Measurements from ENCODE around the gene ELL2. TPM values are rescaled to one million over a fixed set of nuclear protein-coding genes. Genes with fewer than 3 reads are reported as not detected.
A peak's percentile ranks its signal among the peaks of the same experiment; 100 is the strongest.

Gene ELL2
- polyA plus RNA-seq, 3 donors: 3.1 to 8.1 (median 5.8) TPM

DNA sequence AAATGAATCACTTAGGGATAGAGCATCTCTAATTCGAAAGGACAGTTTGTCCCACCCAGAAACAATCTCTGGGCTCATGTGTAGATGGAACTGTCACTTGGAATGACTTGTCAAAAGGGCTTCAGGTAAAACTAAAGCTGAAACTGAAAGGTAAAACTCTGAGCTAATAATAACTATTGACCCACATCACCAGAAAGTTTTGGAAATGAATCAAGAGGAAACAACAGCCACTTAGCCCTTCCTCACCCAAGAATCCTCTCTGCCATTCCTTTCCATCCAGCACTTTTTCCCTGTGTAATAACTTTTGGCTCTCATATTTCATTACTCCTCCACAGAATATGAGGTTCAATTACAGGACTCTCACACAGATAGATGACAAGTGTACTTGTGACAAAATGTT is 125.1 kb downstream of the ELL2 start:
- no CpG with 5 or more reads among the region's 1 CpG for WGBS (ENCODE audit: insufficient coverage)
- Mint-ChIP-seq H3K4me1 (peaks cover 84% of the 10 kb centered on the region), H3K27me3 (ENCODE audit: low read depth in 3 of 3) (peaks cover 0 to 3% (median 0%) of the 10 kb centered on the region in 3 donors), H3K4me3 (no peak overlapping the region), H3K36me3 (no peaks in the 10 kb centered on the region), H3K9me3 (no peaks in the 10 kb centered on the region), H3K27ac (peak overlapping the region; percentile 96 to 99 (median 98))
- no peak for DNase-seq
- TF ChIP-seq, protein P1, sequence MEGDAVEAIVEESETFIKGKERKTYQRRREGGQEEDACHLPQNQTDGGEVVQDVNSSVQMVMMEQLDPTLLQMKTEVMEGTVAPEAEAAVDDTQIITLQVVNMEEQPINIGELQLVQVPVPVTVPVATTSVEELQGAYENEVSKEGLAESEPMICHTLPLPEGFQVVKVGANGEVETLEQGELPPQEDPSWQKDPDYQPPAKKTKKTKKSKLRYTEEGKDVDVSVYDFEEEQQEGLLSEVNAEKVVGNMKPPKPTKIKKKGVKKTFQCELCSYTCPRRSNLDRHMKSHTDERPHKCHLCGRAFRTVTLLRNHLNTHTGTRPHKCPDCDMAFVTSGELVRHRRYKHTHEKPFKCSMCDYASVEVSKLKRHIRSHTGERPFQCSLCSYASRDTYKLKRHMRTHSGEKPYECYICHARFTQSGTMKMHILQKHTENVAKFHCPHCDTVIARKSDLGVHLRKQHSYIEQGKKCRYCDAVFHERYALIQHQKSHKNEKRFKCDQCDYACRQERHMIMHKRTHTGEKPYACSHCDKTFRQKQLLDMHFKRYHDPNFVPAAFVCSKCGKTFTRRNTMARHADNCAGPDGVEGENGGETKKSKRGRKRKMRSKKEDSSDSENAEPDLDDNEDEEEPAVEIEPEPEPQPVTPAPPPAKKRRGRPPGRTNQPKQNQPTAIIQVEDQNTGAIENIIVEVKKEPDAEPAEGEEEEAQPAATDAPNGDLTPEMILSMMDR (IDR thresholded peaks at IDR 0.05): no peak
- peaks cover 8% of the 10 kb centered on the region for H3K79me2 ChIP-seq (ENCODE audit: insufficient read depth, low read length)
- no peaks in the 10 kb centered on the region for H3K27me3 ChIP-seq (ENCODE audit: control insufficient read depth in 2 of 2, insufficient read depth in 2 of 2, low read length in 2 of 2)
- peak overlapping the region; percentile 84 for H3K4me2 ChIP-seq (replicated peaks; ENCODE audit: extremely low read depth, low read length, poor library complexity, severe bottlenecking)
- H3K36me3 ChIP-seq (replicated peaks in 1 of 2; ENCODE audit: control insufficient read depth in 1 of 2, insufficient read depth in 2 of 2, low read length in 2 of 2): no peaks in the 10 kb centered on the region
- H3K9me3 ChIP-seq (replicated peaks in 1 of 2; ENCODE audit: control insufficient read depth in 1 of 2, insufficient read depth in 1 of 2, low read length in 2 of 2): no peaks in the 10 kb centered on the region
- H3K4me3 ChIP-seq (replicated peaks in 1 of 3; ENCODE audit: low read depth in 2 of 3, low read length in 3 of 3): peak overlapping the region in 1 of 3 experiments; percentile 79
- H3K4me1 ChIP-seq (ENCODE audit: control insufficient read depth in 1 of 2, insufficient read depth in 2 of 2, low read length in 2 of 2): peaks cover 75 to 76% of the 10 kb centered on the region in 2 donors
- intact Hi-C loops (cut with micrococcal nuclease): no loop called here
- H2AFZ ChIP-seq (ENCODE audit: insufficient read depth, low read depth, low read length, poor library complexity, severe bottlenecking): no peak overlapping the region
- peak overlapping the region in 1 of 2 donors; percentile 89 for H3K27ac ChIP-seq (ENCODE audit: low read depth in 1 of 2, low read length in 2 of 2)
- no peak overlapping the region for H3K9ac ChIP-seq (ENCODE audit: insufficient read depth, low read length, poor library complexity, severe bottlenecking)
- H4K20me1 ChIP-seq (ENCODE audit: insufficient read depth, low read length): no peaks in the 10 kb centered on the region

DNA sequence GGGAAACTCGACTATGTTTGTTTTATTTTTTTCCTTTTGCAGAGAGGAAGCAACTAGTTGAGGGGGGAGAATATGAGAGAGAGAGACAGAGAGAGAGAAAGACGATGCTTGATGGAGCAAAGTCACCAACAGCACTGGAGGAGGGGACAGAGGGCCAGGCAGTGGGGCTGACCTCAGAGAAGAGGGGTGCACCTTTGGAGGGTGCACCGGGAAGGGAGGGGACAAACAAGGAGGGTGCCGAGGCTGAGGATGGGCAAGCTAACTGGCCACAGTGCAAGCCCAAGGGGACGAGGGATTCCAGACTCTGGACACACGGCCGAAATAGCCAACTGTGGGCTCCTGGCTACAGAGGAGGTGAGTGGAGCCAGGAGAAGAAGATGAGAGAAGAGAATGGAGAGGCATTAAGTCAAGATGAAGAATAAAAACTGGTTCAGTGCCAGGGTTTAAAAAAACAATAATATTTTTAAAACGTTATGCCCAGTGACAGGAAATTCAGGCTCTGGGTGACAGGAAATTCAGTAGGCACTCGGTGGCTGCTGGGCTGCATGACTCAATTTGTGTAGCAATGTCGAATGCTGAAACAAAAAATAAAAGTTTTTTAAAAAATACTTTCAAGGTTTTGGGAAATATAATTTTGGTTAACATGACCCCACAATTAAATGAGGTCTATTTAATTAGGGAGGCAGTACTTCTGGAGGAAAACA is 125.8 kb downstream of the ELL2 start:
- intact Hi-C loops (cut with micrococcal nuclease): loop anchor here in 1 of 2 donors (2.0 kb wide), 1 partner anchor 17 kb away; no protein-coding TSS in a partner anchor
- peak; percentile 54 to 77 (median 75) for DNase-seq
- Histone ChIP-seq H3K27ac (ENCODE audit: low read depth in 1 of 2, low read length in 2 of 2) (peak overlapping the region; percentile 87 to 89), H3K4me1 (ENCODE audit: control insufficient read depth in 1 of 2, insufficient read depth in 2 of 2, low read length in 2 of 2) (peaks cover 68 to 69% of the 10 kb centered on the region in 2 donors), H3K36me3 (replicated peaks in 1 of 2; ENCODE audit: control insufficient read depth in 1 of 2, insufficient read depth in 2 of 2, low read length in 2 of 2) (no peaks in the 10 kb centered on the region), H2AFZ (ENCODE audit: insufficient read depth, low read depth, low read length, poor library complexity, severe bottlenecking) (peak overlapping the region; percentile 68), H3K27me3 (ENCODE audit: control insufficient read depth in 2 of 2, insufficient read depth in 2 of 2, low read length in 2 of 2) (no peaks in the 10 kb centered on the region), H3K9me3 (replicated peaks in 1 of 2; ENCODE audit: control insufficient read depth in 1 of 2, insufficient read depth in 1 of 2, low read length in 2 of 2) (no peaks in the 10 kb centered on the region), H3K4me3 (replicated peaks in 1 of 3; ENCODE audit: low read depth in 2 of 3, low read length in 3 of 3) (peak overlapping the region; percentile 59 to 79 (median 68)), H3K4me2 (replicated peaks; ENCODE audit: extremely low read depth, low read length, poor library complexity, severe bottlenecking) (peak overlapping the region; percentile 84), H3K79me2 (ENCODE audit: insufficient read depth, low read length) (peaks cover 8% of the 10 kb centered on the region), H3K9ac (ENCODE audit: insufficient read depth, low read length, poor library complexity, severe bottlenecking) (peak overlapping the region; percentile 57), H4K20me1 (ENCODE audit: insufficient read depth, low read length) (no peaks in the 10 kb centered on the region)
- H3K27ac Mint-ChIP-seq: peak overlapping the region; percentile 96 to 99 (median 98)
- peaks cover 77% of the 10 kb centered on the region for H3K4me1 Mint-ChIP-seq
- TF ChIP-seq, protein P1 (IDR thresholded peaks at IDR 0.05): no peak
- H3K36me3 Mint-ChIP-seq: no peaks in the 10 kb centered on the region
- no peaks in the 10 kb centered on the region for H3K9me3 Mint-ChIP-seq
- 1% methylated on average over 8 of the region's 10 CpGs for WGBS (ENCODE audit: insufficient coverage)
- peaks cover 0 to 1% (median 0%) of the 10 kb centered on the region in 3 donors for H3K27me3 Mint-ChIP-seq (ENCODE audit: low read depth in 3 of 3)
- H3K4me3 Mint-ChIP-seq: peak overlapping the region; percentile 87 to 99

Other genes starting within 250 kb of the ELL2 start
- 1 to 10 TPM in 1 of 3 donors, under 1 TPM in 2; 0.41 to 1.5 (median 0.63) TPM for gene RHOBTB3, start 230.5 kb downstream of the ELL2 start, polyA plus RNA-seq
- 100 to 1,000 TPM; 386 to 603 (median 555) TPM for gene GLRX, start 139.1 kb downstream of the ELL2 start, polyA plus RNA-seq